Stimulated activated CD8-positive, alpha-beta memory T cell treated with anti-CD3 and anti-CD28 coated beads, Interleukin-15, amount 100 ng/mL, for 48 hours (primary cell): Measurements from ENCODE around the gene SLC35F3.
A peak's percentile ranks its signal among the peaks of the same experiment; 100 is the strongest.
"Not testable (repeated sequence)": the region's sequence is repeated elsewhere in the genome, so short reads cannot be mapped to it uniquely, and the experiment has no call there.

Experiments
- DNase-seq, 2 donors: peaks; one replicate each; pipeline ENCODE4 v3.0.0-alpha.2; 2020; ENCODE audit warnings: low read depth in 2 of 2

SLC35F3 gene

GRCh38 chr1:233904633-233905415 lies at the start of gene SLC35F3:
Gene SLC35F3 (plus strand): TSS chr1:233904676.
- DNase-seq = peak in 1 of 2 donors; percentile 7

GRCh38 chr1:233859446-233859845 lies 45.0 kb upstream of the SLC35F3 start:
- no peak for DNase-seq

GRCh38 chr1:233863901-233864545 lies 40.5 kb upstream of the SLC35F3 start:
- DNase-seq = no peak

GRCh38 chr1:233864578-233864977 lies 39.9 kb upstream of the SLC35F3 start:
- no peak for DNase-seq

GRCh38 chr1:233865216-233865615 lies 39.3 kb upstream of the SLC35F3 start:
- DNase-seq = no peak

GRCh38 chr1:233865902-233866301 lies 38.6 kb upstream of the SLC35F3 start:
- no peak for DNase-seq

- DNase-seq = no peak
Measured at GRCh38 chr1:233867028-233867427, 37.4 kb upstream of the SLC35F3 start.

- DNase-seq = no peak
Measured at GRCh38 chr1:233868461-233868860, 36.0 kb upstream of the SLC35F3 start.

GRCh38 chr1:233869680-233870079 lies 34.8 kb upstream of the SLC35F3 start:
- DNase-seq = no peak

GRCh38 chr1:233873666-233874065 lies 30.8 kb upstream of the SLC35F3 start:
- no peak for DNase-seq

- DNase-seq = no peak
Measured at GRCh38 chr1:233879841-233880240, 24.6 kb upstream of the SLC35F3 start.

GRCh38 chr1:233883671-233884070 lies 20.8 kb upstream of the SLC35F3 start:
- DNase-seq = no peak

- DNase-seq = no peak
Measured at GRCh38 chr1:233884461-233885151, 19.9 kb upstream of the SLC35F3 start.

GRCh38 chr1:233885196-233885920 lies 19.1 kb upstream of the SLC35F3 start:
- no peak for DNase-seq

- not testable (repeated sequence) for DNase-seq
Measured at GRCh38 chr1:233891151-233891550, 13.3 kb upstream of the SLC35F3 start.

GRCh38 chr1:233897325-233898162 lies 6.9 kb upstream of the SLC35F3 start:
- DNase-seq = no peak

- no peak for DNase-seq
Measured at GRCh38 chr1:233901495-233901894, 3.0 kb upstream of the SLC35F3 start.

- DNase-seq = no peak
Measured at GRCh38 chr1:233905416-233906051, 1.1 kb downstream of the SLC35F3 start.

GRCh38 chr1:233907151-233907550 lies 2.7 kb downstream of the SLC35F3 start:
- DNase-seq = no peak

- DNase-seq = no peak
Measured at GRCh38 chr1:233908092-233908491, 3.6 kb downstream of the SLC35F3 start.

- no peak for DNase-seq
Measured at GRCh38 chr1:233909195-233909594, 4.7 kb downstream of the SLC35F3 start.
